GM12878 (cell line): Measurements from ENCODE around the gene MT1G. TPM values are rescaled to one million over a fixed set of nuclear protein-coding genes. Genes with fewer than 3 reads are reported as not detected.

ENCODE experiments used
- BMI1 ChIP-seq: fragments of 450-650 bp; IDR thresholded peaks from 2 replicates; pipeline ENCODE4 v1.6.1; 2016; ENCODE audit warnings: mild to moderate bottlenecking, moderate library complexity, borderline replicate concordance
- DPF2 ChIP-seq: fragments of 450-650 bp; IDR thresholded peaks from 2 replicates; pipeline ENCODE4 v1.6.1; 2017; ENCODE audit warnings: mild to moderate bottlenecking
- E4F1 ChIP-seq: fragments of 450-650 bp; IDR thresholded peaks from 2 replicates; pipeline ENCODE4 v1.6.1; 2018; ENCODE audit warnings: borderline replicate concordance, mild to moderate bottlenecking; ENCODE audit not compliant: partially characterized antibody
- EZH2 ChIP-seq: IDR thresholded peaks from 2 replicates; pipeline ENCODE4 v1.6.1; 2012; ENCODE audit warnings: low read depth, mild to moderate bottlenecking, control low read depth, inconsistent platforms, low read length, borderline replicate concordance; ENCODE audit not compliant: control insufficient read depth
- GABPA ChIP-seq: IDR thresholded peaks from 2 replicates; pipeline ENCODE4 v1.6.1; 2014; ENCODE audit warnings: antibody characterized with exemption, low read depth, mild to moderate bottlenecking, inconsistent platforms
- IRF5 ChIP-seq: fragments of 450-650 bp; IDR thresholded peaks from 2 replicates; pipeline ENCODE4 v1.6.1; 2017; ENCODE audit warnings: borderline replicate concordance
- JUND ChIP-seq: IDR thresholded peaks from 2 replicates; pipeline ENCODE4 v1.6.1; 2012; ENCODE audit warnings: low read depth, mild to moderate bottlenecking, low read length, improper control_type of control experiment, moderate library complexity
- KAT2A ChIP-seq: conservative IDR thresholded peaks from 2 replicates; pipeline ENCODE4 v1.6.1; 2011; ENCODE audit warnings: low read depth, low read length; ENCODE audit not compliant: control insufficient read depth
- LARP7 ChIP-seq: fragments of 450-650 bp; IDR thresholded peaks from 2 replicates; pipeline ENCODE4 v1.6.1; 2017; ENCODE audit warnings: mild to moderate bottlenecking
- PKNOX1 ChIP-seq: fragments of 450-650 bp; IDR thresholded peaks from 2 replicates; pipeline ENCODE4 v1.6.1; 2016; ENCODE audit warnings: mild to moderate bottlenecking
- PML ChIP-seq: IDR thresholded peaks from 2 replicates; pipeline ENCODE4 v1.6.1; 2012; ENCODE audit warnings: low read length, inconsistent platforms
- POLR2AphosphoS5 ChIP-seq: IDR thresholded peaks from 2 replicates; pipeline ENCODE4 v1.6.1; 2011; ENCODE audit warnings: mild to moderate bottlenecking, low read length, inconsistent platforms
- RAD51 ChIP-seq: fragments of 450-650 bp; IDR thresholded peaks from 2 replicates; pipeline ENCODE4 v1.6.1; 2016; ENCODE audit warnings: moderate library complexity, mild to moderate bottlenecking, inconsistent platforms
- RB1 ChIP-seq: fragments of 450-650 bp; formaldehyde crosslinking; IDR thresholded peaks from 2 replicates; pipeline ENCODE4 v1.6.1; 2017; ENCODE audit warnings: mild to moderate bottlenecking, borderline replicate concordance
- RUNX3 ChIP-seq: IDR thresholded peaks from 2 replicates; pipeline ENCODE4 v1.6.1; 2012; ENCODE audit warnings: low read length, inconsistent platforms
- ZNF274 ChIP-seq: IDR thresholded peaks from one replicate; pipeline ENCODE4 v1.8.0; 2011; ENCODE audit not compliant: insufficient read length, insufficient read depth
- polyA plus RNA-seq, 11 experiments: library from polyadenylated mRNA; depleted of rRNA in 4 of 11; unstranded in 6 of 11; stranded (reverse) in 5 of 11; fragments of >200 nt; fragmentation: Nextera tagmentation in 4 of 11; fragmentation: Illumina TruSeq in 1 of 11; extraction: Ambion mirVana in 4 of 11; extraction: Trizol in 1 of 11; gene quantifications; 1 replicate in 1 of 11; 2 replicates in 10 of 11; pipeline versions ENCODE4 v1.2.1 to v1.2.3, GENCODE V29; 2011 to 2016; ENCODE audit warnings: inconsistent platforms in 2 of 11, missing spikeins in 2 of 11, low read depth in 1 of 11
- total RNA-seq, 4 experiments: library from RNA; depleted of rRNA in 3 of 4; stranded (reverse); fragments of >200 nt in 3 of 4; fragmentation: Illumina TruSeq in 1 of 4; extraction: Trizol in 1 of 4; gene quantifications; 2 replicates each; pipeline versions ENCODE4 v1.2.1 to v1.2.3, GENCODE V29; 2013 to 2021

MT1G gene
- total and polyA plus RNA-seq, 10 of the 15 experiments (the other 5 are each of a cell fraction or from before 2014, with no cell fraction given), result 1.2 to 9.1 (median 4.6) TPM

- TF ChIP-seq KAT2A (no peak), PML (no peak), POLR2AphosphoS5 (peak; percentile 95), BMI1 (no peak), ZNF274 (no peak), JUND (no peak), RAD51 (no peak), PKNOX1 (no peak), GABPA (no peak), DPF2 (0 out of 2 replicates have a peak, but pooled peaks have one; percentile 40), RUNX3 (no peak), IRF5 (no peak), EZH2 (no peak), RB1 (no peak), E4F1 (no peak), LARP7 (peak; percentile 100)
These were observed 14.3 kb upstream of the MT1G start, which contains the start of gene MT1X (continued) for GRCh38 chr16:56681939-56682702.
